Duodenal mucosa (tissue), 2 donors: ENCODE results near the gene GARIN5B.

ENCODE experiments used
- H3K27ac ChIP-seq: one replicate; pipeline ENCODE4 v1.7.0; 2013; ENCODE audit warnings: low read depth, low read length
- H3K27me3 ChIP-seq, 2 donors: one replicate each; pipeline ENCODE4 v1.7.0; 2013; ENCODE audit warnings: low read length in 2 of 2, control low read depth in 1 of 2; ENCODE audit not compliant: insufficient read depth in 2 of 2, control insufficient read depth in 1 of 2
- H3K36me3 ChIP-seq, 2 donors: one replicate each; pipeline ENCODE4 v1.7.0; 2013; ENCODE audit warnings: low read length in 2 of 2, control low read depth in 1 of 2; ENCODE audit not compliant: insufficient read depth in 2 of 2, control insufficient read depth in 1 of 2
- H3K4me1 ChIP-seq, 2 donors: one replicate each; pipeline ENCODE4 v1.7.0; 2013; ENCODE audit warnings: low read length in 2 of 2, control low read depth in 1 of 2; ENCODE audit not compliant: insufficient read depth in 2 of 2, control insufficient read depth in 1 of 2
- H3K4me3 ChIP-seq, 2 donors: one replicate each; pipeline ENCODE4 v1.7.0; 2013; ENCODE audit warnings: low read length in 2 of 2, low read depth in 1 of 2
- H3K9ac ChIP-seq, 2 donors: one replicate each; pipeline ENCODE4 v1.7.0; 2013; ENCODE audit warnings: low read length in 2 of 2, low read depth in 1 of 2
- H3K9me3 ChIP-seq, 2 donors: one replicate each; pipeline ENCODE4 v1.7.0; 2013; ENCODE audit warnings: low read length in 2 of 2, control low read depth in 1 of 2; ENCODE audit not compliant: control insufficient read depth in 1 of 2

The GARIN5B gene

GRCh38 chr19:55310498-55310897, 52.6 kb downstream of the GARIN5B start:
- no peak overlapping the region for H3K9ac ChIP-seq
- no peak overlapping the region for H3K27ac ChIP-seq
- H3K4me3 ChIP-seq, result no peak overlapping the region
- no peaks in the 10 kb centered on the region for H3K9me3 ChIP-seq
- H3K27me3 ChIP-seq, result no peaks in the 10 kb centered on the region
- no peaks in the 10 kb centered on the region for H3K4me1 ChIP-seq
- H3K36me3 ChIP-seq, result peaks cover 0 to 4% of the 10 kb centered on the region in 2 donors

GRCh38 chr19:55309448-55309847, 53.6 kb downstream of the GARIN5B start:
- no peak overlapping the region for H3K27ac ChIP-seq
- no peaks in the 10 kb centered on the region for H3K27me3 ChIP-seq
- H3K4me1 ChIP-seq, result no peaks in the 10 kb centered on the region
- no peak overlapping the region for H3K4me3 ChIP-seq
- H3K9ac ChIP-seq, result no peak overlapping the region
- no peaks in the 10 kb centered on the region for H3K9me3 ChIP-seq
- H3K36me3 ChIP-seq, result peaks cover 0 to under 1% of the 10 kb centered on the region in 2 donors

GRCh38 chr19:55308281-55308680, 54.8 kb downstream of the GARIN5B start:
- Histone ChIP-seq H3K4me1 (no peaks in the 10 kb centered on the region), H3K27ac (no peak overlapping the region), H3K27me3 (no peaks in the 10 kb centered on the region), H3K9me3 (no peaks in the 10 kb centered on the region), H3K4me3 (no peak overlapping the region), H3K36me3 (no peaks in the 10 kb centered on the region), H3K9ac (no peak overlapping the region)

- no peaks in the 10 kb centered on the region for H3K9me3 ChIP-seq
- no peaks in the 10 kb centered on the region for H3K36me3 ChIP-seq
- H3K4me3 ChIP-seq, result no peak overlapping the region
- H3K9ac ChIP-seq, result no peak overlapping the region
- peaks cover 4 to 5% of the 10 kb centered on the region in 2 donors for H3K4me1 ChIP-seq
- no peaks in the 10 kb centered on the region for H3K27me3 ChIP-seq
- no peak overlapping the region for H3K27ac ChIP-seq
Observed at GRCh38 chr19:55306712-55307111, 56.3 kb downstream of the GARIN5B start.

GRCh38 chr19:55305983-55306562, 57.0 kb downstream of the GARIN5B start:
- H3K36me3 ChIP-seq, result no peaks in the 10 kb centered on the region
- H3K27me3 ChIP-seq, result no peaks in the 10 kb centered on the region
- H3K9ac ChIP-seq, result no peak overlapping the region
- peaks cover 8 to 9% of the 10 kb centered on the region in 2 donors for H3K4me1 ChIP-seq
- no peaks in the 10 kb centered on the region for H3K9me3 ChIP-seq
- no peak overlapping the region for H3K4me3 ChIP-seq
- H3K27ac ChIP-seq, result no peak overlapping the region

- H3K27me3 ChIP-seq, result no peaks in the 10 kb centered on the region
- no peaks in the 10 kb centered on the region for H3K36me3 ChIP-seq
- peaks cover 8 to 9% of the 10 kb centered on the region in 2 donors for H3K4me1 ChIP-seq
- no peaks in the 10 kb centered on the region for H3K9me3 ChIP-seq
- no peak overlapping the region for H3K9ac ChIP-seq
- H3K27ac ChIP-seq, result no peak overlapping the region
- H3K4me3 ChIP-seq, result no peak overlapping the region
Observed at GRCh38 chr19:55305491-55305890, 57.6 kb downstream of the GARIN5B start.

GRCh38 chr19:55304980-55305379, 58.1 kb downstream of the GARIN5B start:
- no peaks in the 10 kb centered on the region for H3K27me3 ChIP-seq
- peaks cover 8 to 9% of the 10 kb centered on the region in 2 donors for H3K4me1 ChIP-seq
- no peak overlapping the region for H3K27ac ChIP-seq
- H3K9me3 ChIP-seq, result no peaks in the 10 kb centered on the region
- no peaks in the 10 kb centered on the region for H3K36me3 ChIP-seq
- no peak overlapping the region for H3K9ac ChIP-seq
- no peak overlapping the region for H3K4me3 ChIP-seq
